Karpas-422 (cell line): ENCODE results near the gene FCRL6. TPM values are rescaled to one million over a fixed set of nuclear protein-coding genes. Genes with fewer than 3 reads are reported as not detected.

Experiments used
- DNase-seq: peaks from one replicate; pipeline ENCODE4 v3.0.0-alpha.2; 2015
- H2AFZ ChIP-seq: fragments of 200-600 bp; sonication (generic); 2 replicates; pipeline ENCODE4 v1.6.1; 2014; ENCODE audit warnings: antibody characterized with exemption, low read length, mixed read lengths
- H3K27ac ChIP-seq: fragments of 200-600 bp; sonication (generic); 2 replicates; pipeline ENCODE4 v1.5.1; 2014; ENCODE audit warnings: mild to moderate bottlenecking, low read length, moderate library complexity
- H3K27me3 ChIP-seq: fragments of 200-600 bp; sonication (generic); 2 replicates; pipeline ENCODE4 v1.6.1; 2014; ENCODE audit warnings: low read length, mixed read lengths
- H3K36me3 ChIP-seq: fragments of 200-600 bp; sonication (generic); 2 replicates; pipeline ENCODE4 v1.6.1; 2014; ENCODE audit warnings: low read length, mixed read lengths; ENCODE audit not compliant: insufficient read depth
- H3K4me1 ChIP-seq: fragments of 200-600 bp; sonication (generic); 2 replicates; pipeline ENCODE4 v1.6.1; 2014; ENCODE audit warnings: mild to moderate bottlenecking, low read length, mixed read lengths
- H3K4me2 ChIP-seq: fragments of 200-600 bp; sonication (generic); 2 replicates; pipeline ENCODE4 v1.6.1; 2014; ENCODE audit warnings: low read length, low read depth, mild to moderate bottlenecking; ENCODE audit not compliant: poor library complexity, severe bottlenecking
- H3K4me3 ChIP-seq: fragments of 200-600 bp; sonication (generic); 2 replicates; pipeline ENCODE4 v1.5.1; 2014; ENCODE audit warnings: mild to moderate bottlenecking, antibody characterized with exemption, low read length, mixed read lengths
- H3K79me2 ChIP-seq: fragments of 200-600 bp; sonication (generic); 2 replicates; pipeline ENCODE4 v1.6.1; 2014; ENCODE audit warnings: mild to moderate bottlenecking, low read length, mixed read lengths
- H3K9ac ChIP-seq: fragments of 200-600 bp; sonication (generic); 2 replicates; pipeline ENCODE4 v1.6.0; 2014; ENCODE audit warnings: low read length
- H3K9me2 ChIP-seq: fragments of 200-600 bp; sonication (generic), shearing (Covaris generic); replicated peaks from 2 replicates; pipeline ENCODE4 v1.6.0; 2014; ENCODE audit warnings: mild to moderate bottlenecking, low read length, moderate library complexity; ENCODE audit not compliant: insufficient read depth
- H3K9me3 ChIP-seq: fragments of 300-700, 200-600 bp; sonication (generic); 2 replicates; pipeline ENCODE4 v1.6.1; 2014; ENCODE audit warnings: low read length, mixed read lengths
- H4K20me1 ChIP-seq: fragments of 200-600 bp; sonication (generic); 2 replicates; pipeline ENCODE4 v1.6.1; 2014; ENCODE audit warnings: mild to moderate bottlenecking, antibody characterized with exemption, low read length, low read depth; ENCODE audit not compliant: insufficient read depth
- total RNA-seq: library from RNA; depleted of rRNA; stranded (reverse); fragments of >200 nt; shearing (Covaris generic); gene quantifications from 2 replicates; pipeline ENCODE4 v1.2.3, GENCODE V29; 2014; ENCODE audit warnings: low replicate concordance

Gene FCRL6
- total RNA-seq, 1 experiment from 2014 or later: not detected

- Histone ChIP-seq H4K20me1 (no peaks in the 10 kb centered on the region), H3K4me2 (no peak overlapping the region), H3K79me2 (no peaks in the 10 kb centered on the region), H3K4me3 (no peak overlapping the region), H2AFZ (no peak overlapping the region), H3K27ac (no peak overlapping the region), H3K9ac (no peak overlapping the region), H3K9me3 (no peaks in the 10 kb centered on the region), H3K36me3 (no peaks in the 10 kb centered on the region), H3K4me1 (no peaks in the 10 kb centered on the region), H3K27me3 (no peaks in the 10 kb centered on the region), H3K9me2 (no peaks in the 10 kb centered on the region)
- no peak for DNase-seq
Measured at GRCh38 chr1:159857889-159858288, 55.7 kb downstream of the FCRL6 start.

GRCh38 chr1:159859767-159860322, 57.7 kb downstream of the FCRL6 start:
- H3K9me3 ChIP-seq: no peaks in the 10 kb centered on the region
- H3K27me3 ChIP-seq: no peaks in the 10 kb centered on the region
- H3K36me3 ChIP-seq: no peaks in the 10 kb centered on the region
- no peak for DNase-seq
- H3K9me2 ChIP-seq: no peaks in the 10 kb centered on the region
- H3K4me3 ChIP-seq: no peak overlapping the region
- H3K9ac ChIP-seq: no peak overlapping the region
- no peak overlapping the region for H3K4me2 ChIP-seq
- H4K20me1 ChIP-seq: no peaks in the 10 kb centered on the region
- H3K79me2 ChIP-seq: no peaks in the 10 kb centered on the region
- H3K27ac ChIP-seq: no peak overlapping the region
- no peaks in the 10 kb centered on the region for H3K4me1 ChIP-seq
- no peak overlapping the region for H2AFZ ChIP-seq

GRCh38 chr1:159860456-159860855, 58.3 kb downstream of the FCRL6 start:
- Histone ChIP-seq H3K4me3 (no peak overlapping the region), H3K9me2 (no peaks in the 10 kb centered on the region), H2AFZ (no peak overlapping the region), H3K4me1 (no peaks in the 10 kb centered on the region), H3K79me2 (no peaks in the 10 kb centered on the region), H4K20me1 (no peaks in the 10 kb centered on the region), H3K9ac (no peak overlapping the region), H3K27me3 (no peaks in the 10 kb centered on the region), H3K4me2 (no peak overlapping the region), H3K9me3 (no peaks in the 10 kb centered on the region), H3K27ac (no peak overlapping the region), H3K36me3 (no peaks in the 10 kb centered on the region)
- DNase-seq: no peak

GRCh38 chr1:159861218-159861617, 59.1 kb downstream of the FCRL6 start:
- Histone ChIP-seq H3K4me1 (no peaks in the 10 kb centered on the region), H3K9me3 (no peaks in the 10 kb centered on the region), H3K79me2 (no peaks in the 10 kb centered on the region), H3K4me3 (no peak overlapping the region), H3K4me2 (no peak overlapping the region), H3K36me3 (no peaks in the 10 kb centered on the region), H3K9ac (no peak overlapping the region), H4K20me1 (no peaks in the 10 kb centered on the region), H3K9me2 (no peaks in the 10 kb centered on the region), H3K27ac (no peak overlapping the region), H3K27me3 (no peaks in the 10 kb centered on the region), H2AFZ (no peak overlapping the region)
- no peak for DNase-seq

- Histone ChIP-seq H3K27me3 (no peaks in the 10 kb centered on the region), H3K9me2 (no peaks in the 10 kb centered on the region), H3K4me2 (no peak overlapping the region), H3K9ac (no peak overlapping the region), H2AFZ (no peak overlapping the region), H3K79me2 (no peaks in the 10 kb centered on the region), H3K27ac (no peak overlapping the region), H3K36me3 (no peaks in the 10 kb centered on the region), H3K9me3 (no peaks in the 10 kb centered on the region), H4K20me1 (no peaks in the 10 kb centered on the region), H3K4me1 (no peaks in the 10 kb centered on the region), H3K4me3 (no peak overlapping the region)
- no peak for DNase-seq
Measured at GRCh38 chr1:159862031-159862430, 59.9 kb downstream of the FCRL6 start.

- no peaks in the 10 kb centered on the region for H3K27me3 ChIP-seq
- H3K79me2 ChIP-seq: no peaks in the 10 kb centered on the region
- no peak within 1 kb of the TSS for H2AFZ ChIP-seq
- DNase-seq: no peak
- no peaks in the 10 kb centered on the region for H3K4me1 ChIP-seq
- no peaks in the 10 kb centered on the region for H3K9me2 ChIP-seq
- H3K4me3 ChIP-seq: no peak within 1 kb of the TSS
- H3K4me2 ChIP-seq: no peak within 1 kb of the TSS
- no peaks in the 10 kb centered on the region for H3K36me3 ChIP-seq
- no peaks in the 10 kb centered on the region for H3K9me3 ChIP-seq
- H3K27ac ChIP-seq: no peak within 1 kb of the TSS
- H3K9ac ChIP-seq: no peak within 1 kb of the TSS
- no peaks in the 10 kb centered on the region for H4K20me1 ChIP-seq
Measured at GRCh38 chr1:159862557-159862956, 60.4 kb downstream of the FCRL6 start, which contains the start of gene VSIG8. VSIG8 (minus strand) TSS chr1:159862657; CDS start chr1:159862521, 136 bp downstream.

GRCh38 chr1:159864262-159864661, 62.1 kb downstream of the FCRL6 start:
- no peaks in the 10 kb centered on the region for H3K4me1 ChIP-seq
- H2AFZ ChIP-seq: no peak overlapping the region
- H3K79me2 ChIP-seq: no peaks in the 10 kb centered on the region
- H3K4me2 ChIP-seq: no peak overlapping the region
- H3K9ac ChIP-seq: no peak overlapping the region
- no peaks in the 10 kb centered on the region for H3K9me3 ChIP-seq
- no peaks in the 10 kb centered on the region for H3K36me3 ChIP-seq
- DNase-seq: no peak
- no peak overlapping the region for H3K27ac ChIP-seq
- H4K20me1 ChIP-seq: no peaks in the 10 kb centered on the region
- no peaks in the 10 kb centered on the region for H3K9me2 ChIP-seq
- no peak overlapping the region for H3K4me3 ChIP-seq
- H3K27me3 ChIP-seq: no peaks in the 10 kb centered on the region
